ENCODE results near the gene TNNI2. TPM values are rescaled to one million over a fixed set of nuclear protein-coding genes. Genes with fewer than 3 reads are reported as not detected.

Gene TNNI2
- total RNA-seq: not detected

DNA sequence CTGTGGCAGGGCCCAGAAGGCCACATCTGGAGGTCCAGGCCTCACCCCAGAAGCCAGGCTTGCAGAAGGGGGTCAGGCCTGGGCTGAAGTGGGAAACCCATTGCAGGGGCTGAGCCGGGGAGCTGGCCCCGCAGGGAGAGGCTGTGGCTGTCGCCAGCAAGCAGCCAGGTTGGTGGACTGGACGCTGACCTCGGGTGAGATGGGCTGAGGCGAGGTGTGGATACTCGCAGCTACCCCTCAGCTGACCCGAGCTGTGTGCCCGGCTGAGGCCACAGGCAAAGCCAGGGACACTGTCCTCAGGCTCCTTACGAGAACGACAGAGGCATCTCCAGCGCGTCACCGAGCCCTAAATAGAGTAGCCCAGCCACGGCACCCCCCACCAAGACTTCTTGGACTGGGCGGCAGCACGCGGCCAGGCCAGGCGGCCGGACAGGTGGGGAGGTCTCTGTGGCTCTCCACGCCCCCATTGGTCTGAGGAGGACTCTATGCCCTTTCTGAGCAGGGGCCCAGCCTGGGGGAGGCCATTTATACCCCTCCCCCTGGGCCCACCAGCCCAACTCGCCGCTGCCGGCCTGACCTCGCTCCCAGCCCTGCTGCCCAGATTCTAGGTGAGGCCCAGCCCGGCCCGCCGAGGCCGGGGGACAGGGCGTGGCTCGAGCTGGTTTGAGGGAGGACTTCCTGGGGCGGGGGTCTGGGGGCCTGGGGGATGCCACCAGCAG, at the start of gene TNNI2:
TSS of gene TNNI2 (plus strand) at position 556 of the 719 bp plus-strand sequence. CDS start 716 bp downstream, outside the sequence.
- H3K4me3 ChIP-seq: no peak within 1 kb of the TSS
- TF ChIP-seq, protein P1, sequence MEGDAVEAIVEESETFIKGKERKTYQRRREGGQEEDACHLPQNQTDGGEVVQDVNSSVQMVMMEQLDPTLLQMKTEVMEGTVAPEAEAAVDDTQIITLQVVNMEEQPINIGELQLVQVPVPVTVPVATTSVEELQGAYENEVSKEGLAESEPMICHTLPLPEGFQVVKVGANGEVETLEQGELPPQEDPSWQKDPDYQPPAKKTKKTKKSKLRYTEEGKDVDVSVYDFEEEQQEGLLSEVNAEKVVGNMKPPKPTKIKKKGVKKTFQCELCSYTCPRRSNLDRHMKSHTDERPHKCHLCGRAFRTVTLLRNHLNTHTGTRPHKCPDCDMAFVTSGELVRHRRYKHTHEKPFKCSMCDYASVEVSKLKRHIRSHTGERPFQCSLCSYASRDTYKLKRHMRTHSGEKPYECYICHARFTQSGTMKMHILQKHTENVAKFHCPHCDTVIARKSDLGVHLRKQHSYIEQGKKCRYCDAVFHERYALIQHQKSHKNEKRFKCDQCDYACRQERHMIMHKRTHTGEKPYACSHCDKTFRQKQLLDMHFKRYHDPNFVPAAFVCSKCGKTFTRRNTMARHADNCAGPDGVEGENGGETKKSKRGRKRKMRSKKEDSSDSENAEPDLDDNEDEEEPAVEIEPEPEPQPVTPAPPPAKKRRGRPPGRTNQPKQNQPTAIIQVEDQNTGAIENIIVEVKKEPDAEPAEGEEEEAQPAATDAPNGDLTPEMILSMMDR (IDR thresholded peaks at IDR 0.05): no peak
- H3K27ac ChIP-seq: no peak within 1 kb of the TSS
- H3K4me1 ChIP-seq: no peaks in the 10 kb centered on the region
- intact Hi-C loops (cut with DNase I): no loop called here
- DNase-seq (ENCODE audit: low spot score in 2 of 2): no peak
- no peaks in the 10 kb centered on the region for H3K36me3 ChIP-seq
- H3K27me3 ChIP-seq: no peaks in the 10 kb centered on the region
- no peaks in the 10 kb centered on the region for H3K9me3 ChIP-seq

DNA sequence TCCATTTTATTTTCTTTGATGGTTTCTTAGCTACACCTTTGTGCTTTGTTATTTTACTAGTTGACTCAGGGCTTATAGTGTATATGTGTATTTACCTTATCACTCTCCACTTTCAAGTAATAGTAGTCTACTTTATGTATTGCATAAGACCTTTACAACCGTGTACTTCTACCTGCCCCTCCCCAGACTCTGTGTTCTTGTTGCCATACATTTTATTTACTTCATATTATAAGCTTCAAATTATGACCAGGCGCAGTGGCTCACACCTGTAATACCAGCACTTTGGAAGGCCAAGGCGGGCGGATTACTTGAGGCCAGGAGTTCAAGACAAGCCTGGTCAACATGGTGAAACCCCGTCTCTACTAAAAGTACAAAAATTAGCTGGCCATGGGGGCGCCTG, 46.9 kb upstream of the TNNI2 start:
- no peaks in the 10 kb centered on the region for H3K4me1 ChIP-seq
- H3K4me3 ChIP-seq: no peak overlapping the region
- no peaks in the 10 kb centered on the region for H3K36me3 ChIP-seq
- no peaks in the 10 kb centered on the region for H3K9me3 ChIP-seq
- DNase-seq (ENCODE audit: low spot score in 2 of 2): no peak
- H3K27ac ChIP-seq: no peak overlapping the region
- TF ChIP-seq, protein P1 (IDR thresholded peaks at IDR 0.05): no peak
- intact Hi-C loops (cut with DNase I): no loop called here
- H3K27me3 ChIP-seq: no peaks in the 10 kb centered on the region

DNA sequence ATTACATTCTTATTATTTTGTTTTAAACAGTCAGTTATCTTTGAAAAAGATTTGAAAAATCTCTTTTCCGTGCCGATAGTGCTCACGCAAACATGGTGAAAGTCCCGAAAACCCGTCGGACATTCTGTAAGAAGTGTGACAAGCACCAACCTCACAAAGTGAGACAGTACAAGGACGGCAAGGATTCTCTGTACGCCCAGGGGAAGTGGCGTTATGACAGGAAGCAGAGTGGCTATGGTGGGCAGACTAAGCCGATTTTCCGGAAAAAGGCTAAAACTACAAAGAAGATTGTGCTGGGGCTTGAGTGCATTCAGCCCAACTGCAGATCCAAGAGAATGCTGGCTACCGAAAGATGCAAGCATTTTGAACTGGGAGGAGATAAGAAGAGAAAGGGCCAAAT, 46.3 kb upstream of the TNNI2 start:
- Histone ChIP-seq H3K27me3 (no peaks in the 10 kb centered on the region), H3K4me1 (no peaks in the 10 kb centered on the region), H3K36me3 (no peaks in the 10 kb centered on the region), H3K4me3 (no peak overlapping the region), H3K27ac (no peak overlapping the region), H3K9me3 (no peaks in the 10 kb centered on the region)
- TF ChIP-seq, protein P1 (IDR thresholded peaks at IDR 0.05): no peak
- DNase-seq (ENCODE audit: low spot score in 2 of 2): no peak
- intact Hi-C loops (cut with DNase I): no loop called here

DNA sequence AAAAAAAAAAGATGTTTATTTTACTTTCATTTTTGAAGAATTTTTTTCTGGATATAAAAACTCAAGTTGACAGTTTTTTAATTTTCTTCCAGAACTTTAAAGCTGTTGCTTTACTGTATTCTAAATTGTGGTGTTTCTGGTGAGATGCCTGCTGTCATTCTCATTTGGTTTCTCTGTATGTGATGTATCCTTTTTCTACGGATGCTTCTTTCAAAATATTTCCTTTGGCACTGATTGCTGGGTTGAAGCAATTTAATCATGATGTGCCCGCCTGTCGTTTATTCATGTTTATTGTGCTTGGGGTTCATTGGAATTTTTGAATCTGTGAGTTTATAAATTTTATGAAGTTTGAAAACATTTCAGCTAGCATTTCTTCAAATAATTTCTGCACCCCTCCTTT, 45.7 kb upstream of the TNNI2 start:
- Histone ChIP-seq H3K27ac (no peak overlapping the region), H3K36me3 (no peaks in the 10 kb centered on the region), H3K4me3 (no peak overlapping the region), H3K27me3 (no peaks in the 10 kb centered on the region), H3K4me1 (no peaks in the 10 kb centered on the region), H3K9me3 (no peaks in the 10 kb centered on the region)
- intact Hi-C loops (cut with DNase I): no loop called here
- DNase-seq (ENCODE audit: low spot score in 2 of 2): no peak
- TF ChIP-seq, protein P1 (IDR thresholded peaks at IDR 0.05): no peak

DNA sequence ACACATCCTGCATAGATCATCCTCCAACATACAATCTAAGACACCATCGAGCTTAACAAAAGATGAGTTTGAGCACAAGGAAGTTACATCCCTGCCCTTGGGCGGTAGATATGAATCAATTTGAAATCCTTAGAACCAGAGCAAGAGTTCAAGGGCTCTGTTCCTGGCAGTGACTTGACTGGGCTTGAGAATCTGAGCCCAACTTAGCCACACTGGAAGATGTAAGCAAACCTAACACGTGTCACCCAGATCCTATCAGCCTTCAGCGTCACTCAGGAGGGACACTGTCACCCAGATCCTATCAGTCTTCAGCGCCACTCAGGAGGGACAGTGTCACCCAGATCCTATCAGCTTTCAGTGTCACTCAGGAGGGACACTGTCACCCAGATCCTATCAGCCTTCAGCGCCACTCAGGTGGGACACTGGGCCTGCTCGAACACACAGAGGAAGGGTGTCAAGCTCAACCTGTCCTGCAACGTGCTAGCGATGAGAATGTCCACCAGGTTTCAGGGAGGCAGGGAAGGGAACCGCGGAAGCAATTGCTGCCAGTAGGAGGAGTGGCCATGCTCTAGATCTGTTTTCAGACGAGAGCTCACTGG, 42.3 kb upstream of the TNNI2 start:
- TF ChIP-seq, protein P1 (IDR thresholded peaks at IDR 0.05): no peak
- no peaks in the 10 kb centered on the region for H3K27me3 ChIP-seq
- H3K4me1 ChIP-seq: no peaks in the 10 kb centered on the region
- no peaks in the 10 kb centered on the region for H3K36me3 ChIP-seq
- no peak overlapping the region for H3K4me3 ChIP-seq
- H3K9me3 ChIP-seq: no peaks in the 10 kb centered on the region
- intact Hi-C loops (cut with DNase I): no loop called here
- H3K27ac ChIP-seq: no peak overlapping the region
- no peak for DNase-seq (ENCODE audit: low spot score in 2 of 2)

Measured in ascending aorta (tissue), 2 donors.